HEK293 (cell line): Measurements from ENCODE around the gene MYEF2.

Experiments used
- CTCF ChIA-PET: fragments of 350-600 bp; formaldehyde crosslinking; extraction: SDS; loops from one replicate; lab custom pipeline; 2021; ENCODE audit warnings: antibody characterized with exemption; lab: Yijun Ruan, JAX
- POLR2A ChIA-PET: fragments of 300-600 bp; formaldehyde crosslinking; extraction: SDS; loops from one replicate; lab custom pipeline; 2020; ENCODE audit warnings: antibody characterized with exemption, inconsistent platforms; lab: Yijun Ruan, JAX
- H3K27ac ChIP-seq: fragments of 200-500 bp; sonication (Bioruptor generic); 2 replicates; pipeline ENCODE4 v1.5.1; 2014; ENCODE audit warnings: low read depth, low read length, control low read depth, inconsistent platforms; ENCODE audit errors: extremely low read depth
- H3K36me3 ChIP-seq, 2 experiments: fragments of 200-500 bp in 1 of 2; sonication (Bioruptor generic) in 1 of 2; 1 replicate in 1 of 2; 2 replicates in 1 of 2; pipeline ENCODE4 v1.5.1; 2014 to 2017; ENCODE audit warnings: inconsistent platforms in 2 of 2, low read length in 2 of 2; ENCODE audit not compliant: control insufficient read depth in 2 of 2, insufficient read depth in 1 of 2
- H3K4me1 ChIP-seq: fragments of 200-500 bp; sonication (Bioruptor generic); 2 replicates; pipeline ENCODE4 v1.5.1; 2014; ENCODE audit warnings: mild to moderate bottlenecking, low read length, inconsistent platforms; ENCODE audit not compliant: control insufficient read depth, insufficient read depth
- H3K4me3 ChIP-seq: 2 replicates; pipeline ENCODE4 v1.5.1; 2011; ENCODE audit warnings: low read depth, mild to moderate bottlenecking, control low read depth, low read length, moderate library complexity
- H3K9me3 ChIP-seq: fragments of 200-500 bp; sonication (Bioruptor generic); 2 replicates; pipeline ENCODE4 v1.5.1; 2014; ENCODE audit warnings: low read depth, low read length, inconsistent platforms; ENCODE audit not compliant: control insufficient read depth, insufficient read depth
- GLIS2 ChIP-seq: fragments of 450-650 bp; formaldehyde crosslinking; IDR thresholded peaks from 2 replicates; pipeline ENCODE4 v1.5.1; 2016; ENCODE audit warnings: missing biosample characterization, missing genetic modification characterization
- PRDM1 ChIP-seq: fragments of 450-650 bp; formaldehyde crosslinking; IDR thresholded peaks from 2 replicates; pipeline ENCODE4; 2016; ENCODE audit warnings: missing biosample characterization, missing genetic modification characterization
- ZBTB7A ChIP-seq: fragments of 450-650 bp; formaldehyde crosslinking; IDR thresholded peaks from 2 replicates; pipeline ENCODE4 v1.5.1; 2016; ENCODE audit warnings: low read depth, missing biosample characterization, missing genetic modification characterization
- ZNF10 ChIP-seq: fragments of 450-650 bp; formaldehyde crosslinking; IDR thresholded peaks from 2 replicates; pipeline ENCODE4 v1.5.1; 2017; ENCODE audit warnings: missing biosample characterization, missing genetic modification characterization
- ZNF112 ChIP-seq: fragments of 450-650 bp; formaldehyde crosslinking; IDR thresholded peaks from 2 replicates; pipeline ENCODE4 v1.5.0; 2017; ENCODE audit warnings: missing biosample characterization, missing genetic modification characterization
- ZNF121 ChIP-seq: fragments of 450-650 bp; formaldehyde crosslinking; IDR thresholded peaks from 2 replicates; pipeline ENCODE4 v1.5.1; 2016; ENCODE audit warnings: missing biosample characterization, missing genetic modification characterization
- ZNF146 ChIP-seq: fragments of 450-650 bp; formaldehyde crosslinking; IDR thresholded peaks from 2 replicates; pipeline ENCODE4 v1.5.1; 2016; ENCODE audit warnings: missing biosample characterization, missing genetic modification characterization
- ZNF175 ChIP-seq: fragments of 450-650 bp; formaldehyde crosslinking; IDR thresholded peaks from 2 replicates; pipeline ENCODE4 v1.5.1; 2016; ENCODE audit warnings: missing biosample characterization, missing genetic modification characterization
- ZNF214 ChIP-seq: fragments of 450-650 bp; formaldehyde crosslinking; IDR thresholded peaks from 2 replicates; pipeline ENCODE4 v1.5.1; 2017; ENCODE audit warnings: missing biosample characterization, mild to moderate bottlenecking, missing genetic modification characterization, borderline replicate concordance
- ZNF423 ChIP-seq: fragments of 450-650 bp; formaldehyde crosslinking; IDR thresholded peaks from 2 replicates; pipeline ENCODE4 v1.5.1; 2016; ENCODE audit warnings: missing biosample characterization, missing genetic modification characterization
- ZNF544 ChIP-seq: fragments of 450-650 bp; formaldehyde crosslinking; IDR thresholded peaks from 2 replicates; pipeline ENCODE4 v1.5.0; 2017; ENCODE audit warnings: missing biosample characterization, missing genetic modification characterization
- ZNF571 ChIP-seq: fragments of 450-650 bp; formaldehyde crosslinking; IDR thresholded peaks from 2 replicates; pipeline ENCODE4 v1.5.0; 2017; ENCODE audit warnings: missing biosample characterization, missing genetic modification characterization
- ZNF600 ChIP-seq: fragments of 450-650 bp; formaldehyde crosslinking; IDR thresholded peaks from 2 replicates; pipeline ENCODE4 v1.5.1; 2016; ENCODE audit warnings: missing biosample characterization, missing genetic modification characterization
- ZNF626 ChIP-seq: fragments of 450-650 bp; sonication (Bioruptor Pico); formaldehyde crosslinking; IDR thresholded peaks from 2 replicates; pipeline ENCODE4 v1.5.1; 2018; ENCODE audit warnings: missing biosample characterization, missing genetic modification characterization, inconsistent platforms
- ZNF658 ChIP-seq: fragments of 450-650 bp; formaldehyde crosslinking; IDR thresholded peaks from 2 replicates; pipeline ENCODE4; 2016; ENCODE audit warnings: missing biosample characterization, missing genetic modification characterization
- ZNF76 ChIP-seq: fragments of 450-650 bp; formaldehyde crosslinking; IDR thresholded peaks from 2 replicates; pipeline ENCODE4; 2016; ENCODE audit warnings: low read depth, missing biosample characterization, missing genetic modification characterization, borderline replicate concordance
- TF ChIP-seq, protein P1 (sequence below): fragments of 450-650 bp; formaldehyde crosslinking; IDR thresholded peaks from 2 replicates; pipeline ENCODE4 v1.5.1; 2016; ENCODE audit warnings: missing biosample characterization, missing genetic modification characterization
- TF ChIP-seq, protein P2 (sequence below): fragments of 450-650 bp; formaldehyde crosslinking; IDR thresholded peaks from 2 replicates; pipeline ENCODE4 v1.5.1; 2016; ENCODE audit warnings: missing biosample characterization, missing genetic modification characterization
- TF ChIP-seq, protein P3 (sequence below): fragments of 450-650 bp; formaldehyde crosslinking; IDR thresholded peaks from 2 replicates; pipeline ENCODE4 v1.5.1; 2017; ENCODE audit warnings: missing biosample characterization, missing genetic modification characterization
- TF ChIP-seq, protein P4 (sequence below): fragments of 450-650 bp; formaldehyde crosslinking; IDR thresholded peaks from 2 replicates; pipeline ENCODE4 v1.5.1; 2016; ENCODE audit warnings: missing biosample characterization, missing genetic modification characterization

The MYEF2 gene

DNA sequence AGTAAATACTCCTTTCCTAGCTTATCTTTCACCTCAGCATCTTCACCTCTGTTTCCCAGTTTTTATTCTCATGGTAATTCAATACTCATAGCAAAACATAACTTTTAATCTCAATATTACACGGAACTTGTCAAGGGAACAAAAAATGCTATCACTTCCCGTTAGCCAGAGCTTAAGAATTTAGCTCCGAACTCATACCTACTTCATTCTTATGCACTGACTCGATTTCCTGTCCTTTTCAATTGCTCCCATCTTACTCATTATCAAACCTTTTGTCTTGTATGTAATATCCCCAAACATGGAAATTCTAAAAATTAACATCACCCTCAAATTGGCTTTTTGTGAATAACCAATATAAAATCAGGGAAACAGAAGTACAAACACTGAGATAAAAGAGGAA is 28.2 kb downstream of the MYEF2 start:
- POLR2A ChIA-PET: no interaction called here
- CTCF ChIA-PET: interaction anchor here (0.6 kb wide), 1 partner anchor 135 kb away, joined by 3 read pairs; no protein-coding TSS in a partner anchor

DNA sequence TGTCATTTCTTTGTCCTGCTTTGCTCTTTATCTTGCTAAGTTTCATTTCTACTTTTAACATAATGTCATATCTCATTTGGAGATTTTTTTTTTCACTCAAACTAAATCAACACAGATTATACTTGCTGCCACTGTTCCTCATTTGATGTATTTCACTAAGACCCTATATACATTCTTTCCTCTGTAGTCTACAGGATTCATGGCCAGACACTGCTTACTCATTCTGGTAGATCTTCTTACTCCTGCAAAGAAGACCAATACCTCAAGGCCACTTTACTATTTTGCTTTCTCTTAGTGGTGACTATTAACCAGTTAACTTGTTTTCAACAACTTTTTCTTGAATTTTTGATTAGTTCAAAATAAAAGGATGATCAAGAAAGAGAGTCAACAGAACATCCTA is 30.7 kb downstream of the MYEF2 start:
- TF ChIP-seq, protein P1, sequence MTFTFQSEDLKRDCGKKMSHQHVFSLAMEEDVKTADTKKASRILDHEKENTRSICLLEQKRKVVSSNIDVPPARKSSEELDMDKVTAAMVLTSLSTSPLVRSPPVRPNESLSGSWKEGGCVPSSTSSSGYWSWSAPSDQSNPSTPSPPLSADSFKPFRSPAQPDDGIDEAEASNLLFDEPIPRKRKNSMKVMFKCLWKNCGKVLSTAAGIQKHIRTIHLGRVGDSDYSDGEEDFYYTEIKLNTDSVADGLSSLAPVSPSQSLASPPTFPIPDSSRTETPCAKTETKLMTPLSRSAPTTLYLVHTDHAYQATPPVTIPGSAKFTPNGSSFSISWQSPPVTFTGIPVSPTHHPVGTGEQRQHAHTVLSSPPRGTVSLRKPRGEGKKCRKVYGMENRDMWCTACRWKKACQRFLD (tag by site-specific recombination): no peak
- TF ChIP-seq, all 188 proteins: peak for 0
- Histone ChIP-seq H3K4me3 (no peak overlapping the region), H3K27ac (no peak overlapping the region), H3K36me3 (peaks cover 8 to 41% of the 10 kb centered on the region in 2 experiments), H3K4me1 (peaks cover 6% of the 10 kb centered on the region; the same call in 1 of the 2 replicates), H3K9me3 (no peaks in the 10 kb centered on the region)
- ChIA-PET CTCF (interaction anchor here (0.6 to 0.8 kb wide), 3 partner anchors 9 to 146 kb away, joined by 3 to 10 read pairs (median 3); no protein-coding TSS in a partner anchor), POLR2A (no interaction called here)

More for the DNA sequence above, 28.2 kb downstream of the MYEF2 start:
- TF ChIP-seq ZBTB7A (tag by site-specific recombination) (no peak), ZNF214 (tag by site-specific recombination) (no peak), ZNF146 (tag by site-specific recombination) (no peak), ZNF600 (tag by site-specific recombination) (no peak), ZNF175 (no peak), ZNF423 (tag by site-specific recombination) (no peak)
- TF ChIP-seq, protein P2, sequence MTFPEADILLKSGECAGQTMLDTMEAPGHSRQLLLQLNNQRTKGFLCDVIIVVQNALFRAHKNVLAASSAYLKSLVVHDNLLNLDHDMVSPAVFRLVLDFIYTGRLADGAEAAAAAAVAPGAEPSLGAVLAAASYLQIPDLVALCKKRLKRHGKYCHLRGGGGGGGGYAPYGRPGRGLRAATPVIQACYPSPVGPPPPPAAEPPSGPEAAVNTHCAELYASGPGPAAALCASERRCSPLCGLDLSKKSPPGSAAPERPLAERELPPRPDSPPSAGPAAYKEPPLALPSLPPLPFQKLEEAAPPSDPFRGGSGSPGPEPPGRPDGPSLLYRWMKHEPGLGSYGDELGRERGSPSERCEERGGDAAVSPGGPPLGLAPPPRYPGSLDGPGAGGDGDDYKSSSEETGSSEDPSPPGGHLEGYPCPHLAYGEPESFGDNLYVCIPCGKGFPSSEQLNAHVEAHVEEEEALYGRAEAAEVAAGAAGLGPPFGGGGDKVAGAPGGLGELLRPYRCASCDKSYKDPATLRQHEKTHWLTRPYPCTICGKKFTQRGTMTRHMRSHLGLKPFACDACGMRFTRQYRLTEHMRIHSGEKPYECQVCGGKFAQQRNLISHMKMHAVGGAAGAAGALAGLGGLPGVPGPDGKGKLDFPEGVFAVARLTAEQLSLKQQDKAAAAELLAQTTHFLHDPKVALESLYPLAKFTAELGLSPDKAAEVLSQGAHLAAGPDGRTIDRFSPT: no peak
- TF ChIP-seq, protein P3, sequence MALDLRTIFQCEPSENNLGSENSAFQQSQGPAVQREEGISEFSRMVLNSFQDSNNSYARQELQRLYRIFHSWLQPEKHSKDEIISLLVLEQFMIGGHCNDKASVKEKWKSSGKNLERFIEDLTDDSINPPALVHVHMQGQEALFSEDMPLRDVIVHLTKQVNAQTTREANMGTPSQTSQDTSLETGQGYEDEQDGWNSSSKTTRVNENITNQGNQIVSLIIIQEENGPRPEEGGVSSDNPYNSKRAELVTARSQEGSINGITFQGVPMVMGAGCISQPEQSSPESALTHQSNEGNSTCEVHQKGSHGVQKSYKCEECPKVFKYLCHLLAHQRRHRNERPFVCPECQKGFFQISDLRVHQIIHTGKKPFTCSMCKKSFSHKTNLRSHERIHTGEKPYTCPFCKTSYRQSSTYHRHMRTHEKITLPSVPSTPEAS: no peak
- TF ChIP-seq, all 188 proteins: peak for 0
- no peak overlapping the region for H3K4me3 ChIP-seq
- H3K4me1 ChIP-seq: 0 out of 2 replicates have a peak, but pooled peaks cover 2% of the 10 kb centered on the region
- peaks cover 12 to 48% of the 10 kb centered on the region in 2 experiments for H3K36me3 ChIP-seq
- no peaks in the 10 kb centered on the region for H3K9me3 ChIP-seq
- no peak overlapping the region for H3K27ac ChIP-seq

DNA sequence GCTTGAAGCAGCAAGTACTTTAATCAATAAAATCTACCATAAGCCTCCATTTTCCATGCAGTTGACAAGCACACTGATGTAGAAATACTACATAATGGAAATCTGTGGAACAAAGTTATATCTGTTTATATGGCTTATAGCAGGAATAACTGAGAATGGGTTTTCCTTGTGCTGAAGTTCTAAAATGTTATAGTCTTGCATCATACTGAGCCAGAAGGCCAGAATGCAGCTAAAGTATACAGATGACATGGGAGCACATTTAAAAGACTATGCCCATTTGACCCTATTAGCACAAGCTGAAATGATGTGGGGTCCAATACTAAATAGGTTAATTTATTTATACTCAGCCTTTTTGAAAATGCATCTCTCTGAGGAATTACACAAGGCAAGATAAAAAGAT is 32.2 kb downstream of the MYEF2 start:
- H3K9me3 ChIP-seq: no peaks in the 10 kb centered on the region
- TF ChIP-seq PRDM1 (tag by site-specific recombination): no peak
- TF ChIP-seq ZNF76 (tag by site-specific recombination): no peak
- TF ChIP-seq ZNF626 (tag by site-specific recombination): no peak
- TF ChIP-seq ZNF544 (tag by site-specific recombination): no peak
- no peak for TF ChIP-seq ZNF658
- TF ChIP-seq ZNF121 (tag by site-specific recombination): no peak
- TF ChIP-seq ZNF112 (tag by site-specific recombination): no peak
- TF ChIP-seq ZNF571 (tag by site-specific recombination): no peak
- no peak for TF ChIP-seq ZNF10 (tag by site-specific recombination)
- TF ChIP-seq GLIS2 (tag by site-specific recombination): no peak
- TF ChIP-seq, protein P4, sequence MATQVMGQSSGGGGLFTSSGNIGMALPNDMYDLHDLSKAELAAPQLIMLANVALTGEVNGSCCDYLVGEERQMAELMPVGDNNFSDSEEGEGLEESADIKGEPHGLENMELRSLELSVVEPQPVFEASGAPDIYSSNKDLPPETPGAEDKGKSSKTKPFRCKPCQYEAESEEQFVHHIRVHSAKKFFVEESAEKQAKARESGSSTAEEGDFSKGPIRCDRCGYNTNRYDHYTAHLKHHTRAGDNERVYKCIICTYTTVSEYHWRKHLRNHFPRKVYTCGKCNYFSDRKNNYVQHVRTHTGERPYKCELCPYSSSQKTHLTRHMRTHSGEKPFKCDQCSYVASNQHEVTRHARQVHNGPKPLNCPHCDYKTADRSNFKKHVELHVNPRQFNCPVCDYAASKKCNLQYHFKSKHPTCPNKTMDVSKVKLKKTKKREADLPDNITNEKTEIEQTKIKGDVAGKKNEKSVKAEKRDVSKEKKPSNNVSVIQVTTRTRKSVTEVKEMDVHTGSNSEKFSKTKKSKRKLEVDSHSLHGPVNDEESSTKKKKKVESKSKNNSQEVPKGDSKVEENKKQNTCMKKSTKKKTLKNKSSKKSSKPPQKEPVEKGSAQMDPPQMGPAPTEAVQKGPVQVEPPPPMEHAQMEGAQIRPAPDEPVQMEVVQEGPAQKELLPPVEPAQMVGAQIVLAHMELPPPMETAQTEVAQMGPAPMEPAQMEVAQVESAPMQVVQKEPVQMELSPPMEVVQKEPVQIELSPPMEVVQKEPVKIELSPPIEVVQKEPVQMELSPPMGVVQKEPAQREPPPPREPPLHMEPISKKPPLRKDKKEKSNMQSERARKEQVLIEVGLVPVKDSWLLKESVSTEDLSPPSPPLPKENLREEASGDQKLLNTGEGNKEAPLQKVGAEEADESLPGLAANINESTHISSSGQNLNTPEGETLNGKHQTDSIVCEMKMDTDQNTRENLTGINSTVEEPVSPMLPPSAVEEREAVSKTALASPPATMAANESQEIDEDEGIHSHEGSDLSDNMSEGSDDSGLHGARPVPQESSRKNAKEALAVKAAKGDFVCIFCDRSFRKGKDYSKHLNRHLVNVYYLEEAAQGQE (tag by site-specific recombination): no peak
- ChIA-PET POLR2A (no interaction called here), CTCF (interaction anchor here (0.7 kb wide), 1 partner anchor 54 kb away, joined by 3 read pairs; no protein-coding TSS in a partner anchor)
- peaks cover 3 to 29% of the 10 kb centered on the region in 2 experiments for H3K36me3 ChIP-seq
- no peak overlapping the region for H3K4me3 ChIP-seq
- peaks cover 6% of the 10 kb centered on the region; the same call in 1 of the 2 replicates for H3K4me1 ChIP-seq
- H3K27ac ChIP-seq: no peak overlapping the region
